Left kidney (tissue), 2 donors: ENCODE results near the gene DGUOK. TPM values are rescaled to one million over a fixed set of nuclear protein-coding genes. Genes with fewer than 3 reads are reported as not detected.

Experiments used
- DNase-seq: peaks from one replicate; pipeline ENCODE4 v3.0.0-alpha.2; 2013
- polyA plus RNA-seq: library from polyadenylated mRNA; unstranded; fragments of 120-200 nt; gene quantifications from one replicate; pipeline ENCODE4 v1.2.1, GENCODE V29; 2013; ENCODE audit not compliant: insufficient read length

The DGUOK gene
- polyA plus RNA-seq, 1 donor = 66.3 TPM

GRCh38 chr2:73944714-73945113 is 18.0 kb downstream of the DGUOK start:
- no peak for DNase-seq

- no peak for DNase-seq
These were observed 19.5 kb downstream of the DGUOK start for GRCh38 chr2:73946215-73946614.

- DNase-seq = no peak
These were observed 20.0 kb downstream of the DGUOK start for GRCh38 chr2:73946666-73947065.

GRCh38 chr2:73947412-73948018 is 20.8 kb downstream of the DGUOK start:
- no peak for DNase-seq

GRCh38 chr2:73949802-73950201 is 23.1 kb downstream of the DGUOK start:
- no peak for DNase-seq

- no peak for DNase-seq
These were observed 26.1 kb downstream of the DGUOK start for GRCh38 chr2:73952499-73953446.

GRCh38 chr2:73956218-73956865 is 29.7 kb downstream of the DGUOK start:
- DNase-seq = no peak

- no peak for DNase-seq
These were observed 34.6 kb downstream of the DGUOK start for GRCh38 chr2:73961274-73961673.

- no peak for DNase-seq
These were observed 35.3 kb downstream of the DGUOK start for GRCh38 chr2:73961823-73962615.

- DNase-seq = no peak
These were observed 36.1 kb downstream of the DGUOK start for GRCh38 chr2:73962798-73963197.

GRCh38 chr2:73963385-73964120 is 36.9 kb downstream of the DGUOK start:
- DNase-seq = no peak

GRCh38 chr2:73964223-73964622 is 37.5 kb downstream of the DGUOK start:
- no peak for DNase-seq

- no peak for DNase-seq
These were observed 38.4 kb downstream of the DGUOK start for GRCh38 chr2:73965053-73965452.

- DNase-seq = no peak
These were observed 41.8 kb downstream of the DGUOK start for GRCh38 chr2:73968357-73968937.

GRCh38 chr2:73969356-73969755 is 42.7 kb downstream of the DGUOK start:
- DNase-seq = no peak

GRCh38 chr2:73970141-73970803 is 43.6 kb downstream of the DGUOK start:
- DNase-seq = no peak

GRCh38 chr2:73970850-73971471 is 44.3 kb downstream of the DGUOK start:
- DNase-seq = no peak

- no peak for DNase-seq
These were observed 45.0 kb downstream of the DGUOK start for GRCh38 chr2:73971722-73972121.

- DNase-seq = no peak
These were observed 46.2 kb downstream of the DGUOK start for GRCh38 chr2:73972846-73973245.

- DNase-seq = no peak
These were observed 49.1 kb downstream of the DGUOK start for GRCh38 chr2:73975731-73976130.
